ENCODE data around the gene HELZ. TPM values are rescaled to one million over a fixed set of nuclear protein-coding genes. Genes with fewer than 3 reads are reported as not detected.

Gene HELZ
- total RNA-seq, 1 donor from 2014 or later = 34.5 TPM

DNA sequence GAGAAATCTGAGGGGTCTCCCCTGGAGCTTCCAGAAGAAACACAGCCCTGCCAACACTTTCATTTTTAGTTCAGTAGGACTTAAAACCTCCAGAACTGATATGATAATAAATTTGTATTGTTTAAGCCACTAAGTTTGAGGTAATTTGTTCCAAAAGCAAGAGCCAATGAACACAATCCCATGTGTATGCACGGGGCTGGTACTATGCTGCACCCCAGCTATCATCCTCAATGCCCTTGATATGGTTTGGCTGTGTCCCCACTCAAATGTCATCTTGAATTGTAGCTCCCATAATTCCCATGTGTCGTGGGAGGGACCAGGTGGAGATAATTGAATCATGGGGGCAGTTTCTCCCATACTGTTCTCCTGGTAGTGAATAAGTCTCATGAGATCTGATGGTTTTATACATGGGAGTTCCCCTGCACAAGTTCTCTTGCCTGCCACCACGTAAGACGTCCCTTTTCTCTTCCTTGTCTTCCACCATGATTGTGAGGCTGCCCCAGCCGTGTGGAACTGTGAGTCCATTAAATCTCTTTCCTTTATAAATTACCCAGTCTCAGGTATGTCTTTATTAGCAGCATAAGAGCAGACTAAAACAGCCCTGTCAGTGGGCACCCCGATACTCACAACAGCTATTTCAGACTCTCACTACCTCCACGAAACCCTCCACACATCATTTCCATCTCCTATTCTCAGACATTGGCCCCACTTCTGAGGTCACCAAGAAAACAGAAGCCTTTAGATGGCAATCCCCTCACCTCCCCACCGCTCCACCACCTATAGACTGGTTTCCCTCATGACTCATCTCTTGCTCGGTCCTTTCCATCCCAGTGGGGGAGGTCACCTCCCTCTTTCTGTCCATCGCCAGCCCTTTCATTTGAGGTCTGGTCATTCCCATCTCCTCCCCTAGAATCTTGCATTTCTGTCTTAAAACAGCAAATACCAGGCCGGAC, 209.6 kb downstream of the HELZ start:
- DNase-seq (ENCODE audit: extremely low read depth, low read depth, low spot score) = no peak

DNA sequence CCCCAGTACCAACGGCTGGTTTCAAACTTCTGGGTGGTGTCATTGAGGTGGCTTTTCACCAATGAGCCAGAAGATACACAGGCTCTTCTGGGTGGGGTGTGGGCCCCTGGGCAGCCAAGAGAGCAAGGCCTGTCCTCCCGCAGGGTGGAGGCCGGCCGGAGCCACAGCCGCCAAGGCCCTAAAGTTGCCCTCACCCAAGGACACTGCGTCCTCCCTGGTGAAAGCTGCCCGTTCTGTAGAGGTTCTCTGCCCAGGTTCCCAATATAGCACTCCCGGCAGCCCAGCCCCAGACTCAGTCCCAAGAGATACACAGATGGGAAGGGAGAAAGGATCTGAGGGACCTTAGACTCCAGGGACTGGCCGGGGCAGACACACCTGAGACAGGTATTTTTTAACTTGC, 211.4 kb downstream of the HELZ start:
- no peak for DNase-seq (ENCODE audit: extremely low read depth, low read depth, low spot score)

DNA sequence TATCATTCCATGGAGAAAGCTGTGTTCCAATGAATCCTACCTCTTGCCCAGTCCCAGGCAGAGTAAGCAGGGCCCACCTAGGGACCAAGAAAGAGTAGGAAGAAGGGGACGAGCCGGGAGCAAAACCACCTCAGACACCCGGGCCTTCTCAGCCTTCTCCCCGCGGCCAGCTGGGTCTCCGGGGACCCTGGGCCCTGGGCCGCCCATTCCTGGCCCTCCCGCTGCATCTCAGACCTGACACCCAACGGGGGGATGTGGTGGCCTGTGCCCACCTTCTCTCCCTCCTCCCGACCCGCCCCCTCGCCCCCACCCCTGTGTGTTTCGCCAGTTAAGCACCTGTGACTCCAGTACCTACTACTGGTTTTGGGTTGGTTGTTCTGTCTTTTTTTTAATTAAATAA, 212.0 kb downstream of the HELZ start:
- no peak for DNase-seq (ENCODE audit: extremely low read depth, low read depth, low spot score)

DNA sequence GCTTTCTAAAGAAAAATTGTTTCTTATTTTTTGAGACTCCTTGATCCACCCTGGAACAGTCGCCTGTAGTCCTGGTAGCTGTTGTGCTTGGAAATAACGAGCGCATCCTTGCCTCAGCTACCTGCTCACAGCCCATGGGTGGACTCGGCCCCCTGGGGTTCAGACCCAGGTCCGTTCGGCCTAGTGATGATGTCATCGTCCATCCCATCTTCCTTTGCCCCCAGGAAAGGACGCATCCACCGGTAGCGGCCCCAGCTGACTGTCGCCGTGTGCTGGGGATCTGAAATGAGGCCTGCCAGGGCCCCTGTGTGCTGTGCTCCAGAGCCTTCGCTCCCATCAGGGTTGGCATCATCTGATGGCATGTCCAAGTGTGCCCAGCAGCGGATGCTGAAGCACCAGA, 212.6 kb downstream of the HELZ start:
- no peak for DNase-seq (ENCODE audit: extremely low read depth, low read depth, low spot score)

DNA sequence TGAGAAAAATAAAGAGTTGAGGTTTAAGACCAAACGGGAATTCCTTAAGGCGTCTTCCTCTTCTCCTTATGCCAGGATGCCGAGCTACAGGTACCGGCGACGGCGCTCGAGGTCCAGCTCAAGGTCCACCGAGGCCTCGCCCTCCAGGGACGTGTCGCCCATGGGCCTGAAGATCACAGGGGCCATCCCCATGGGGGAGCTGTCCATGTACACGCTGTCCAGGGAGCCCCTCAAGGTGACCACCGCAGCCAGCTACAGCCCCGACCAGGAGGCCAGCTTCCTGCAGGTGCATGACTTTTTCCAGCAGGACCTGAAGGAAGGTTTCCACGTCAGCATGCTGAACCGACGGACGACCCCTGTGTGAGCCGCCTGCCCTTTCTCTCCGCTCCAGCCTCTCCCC, 214.4 kb downstream of the HELZ start:
- no peak for DNase-seq (ENCODE audit: extremely low read depth, low read depth, low spot score)

DNA sequence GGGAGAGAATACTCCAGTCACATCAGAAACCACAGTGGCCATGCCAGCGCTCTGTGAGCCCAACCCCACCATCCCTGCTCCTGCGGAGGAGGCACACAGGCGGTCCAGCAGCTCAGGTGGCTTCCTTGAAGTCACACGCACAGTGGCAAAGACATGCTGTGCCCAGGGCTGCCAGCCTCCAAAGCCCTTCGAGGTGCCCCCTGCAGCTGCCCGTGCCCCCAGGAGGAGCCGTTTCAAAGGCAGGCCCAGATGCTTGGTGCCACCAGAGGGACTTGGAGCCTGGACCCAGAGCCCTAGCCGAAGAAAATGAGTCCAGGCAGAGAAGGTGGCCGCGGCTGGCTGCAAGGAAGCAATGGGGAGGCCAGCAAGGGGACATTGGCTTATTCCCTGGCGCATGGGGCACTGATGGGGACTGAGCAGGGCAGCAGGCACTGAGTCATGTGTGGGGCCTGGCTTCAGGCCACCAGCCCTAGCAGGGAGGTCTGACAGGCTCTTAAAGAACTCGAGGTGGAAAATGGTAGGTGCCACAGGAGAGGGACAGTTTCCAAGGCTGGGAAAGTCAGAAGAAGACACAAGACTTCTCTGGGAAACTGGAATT, 217.9 kb downstream of the HELZ start:
- no peak for DNase-seq (ENCODE audit: extremely low read depth, low read depth, low spot score)

DNA sequence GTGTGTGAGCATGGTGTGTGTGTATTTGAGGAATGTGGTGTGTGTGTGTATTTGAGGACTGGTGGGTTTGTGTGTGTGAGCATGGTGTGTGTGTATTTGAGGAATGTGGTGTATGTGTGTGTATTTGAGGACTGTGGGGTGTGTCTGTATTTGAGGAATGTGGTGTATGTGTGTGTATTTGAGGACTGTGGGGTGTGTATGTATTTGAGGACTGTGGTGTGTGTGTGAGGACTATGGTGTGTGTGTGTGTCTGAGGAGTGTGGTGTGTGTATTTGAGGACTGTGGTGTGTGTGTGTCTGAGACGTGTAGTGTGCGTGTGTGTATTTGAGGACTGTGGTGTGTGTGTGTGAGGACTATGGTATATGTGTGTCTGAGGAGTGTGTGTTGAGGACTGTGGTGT, 218.7 kb downstream of the HELZ start:
- no peak for DNase-seq (ENCODE audit: extremely low read depth, low read depth, low spot score)

DNA sequence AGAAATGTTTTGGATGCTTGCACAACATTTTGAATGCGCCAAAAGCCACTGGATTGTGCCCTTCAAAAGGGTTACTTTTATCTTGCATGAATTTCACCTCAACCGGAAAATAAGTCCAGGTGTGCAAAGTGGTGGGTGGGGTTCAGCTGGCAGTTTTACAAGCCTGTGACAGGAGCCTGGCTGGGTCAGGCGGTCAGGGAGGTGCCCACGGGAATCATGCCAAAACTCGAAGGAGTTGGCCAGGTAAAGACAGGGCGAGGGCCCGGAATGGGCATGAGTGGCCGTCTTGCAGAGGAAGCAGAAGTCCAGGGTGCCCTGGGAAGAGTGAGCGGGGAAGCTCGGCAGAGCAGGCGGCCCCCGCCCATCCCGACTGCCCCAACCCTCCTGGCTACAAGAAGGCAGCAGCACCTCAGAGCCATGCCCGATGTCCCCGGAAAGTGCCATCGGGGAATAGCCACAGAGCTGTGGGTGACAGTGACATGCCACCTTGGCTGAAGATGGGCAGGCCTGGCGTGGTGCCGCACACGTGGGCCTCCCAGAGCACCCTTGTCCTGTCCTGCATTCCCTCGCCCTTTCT, 219.7 kb downstream of the HELZ start:
- no peak for DNase-seq (ENCODE audit: extremely low read depth, low read depth, low spot score)

DNA sequence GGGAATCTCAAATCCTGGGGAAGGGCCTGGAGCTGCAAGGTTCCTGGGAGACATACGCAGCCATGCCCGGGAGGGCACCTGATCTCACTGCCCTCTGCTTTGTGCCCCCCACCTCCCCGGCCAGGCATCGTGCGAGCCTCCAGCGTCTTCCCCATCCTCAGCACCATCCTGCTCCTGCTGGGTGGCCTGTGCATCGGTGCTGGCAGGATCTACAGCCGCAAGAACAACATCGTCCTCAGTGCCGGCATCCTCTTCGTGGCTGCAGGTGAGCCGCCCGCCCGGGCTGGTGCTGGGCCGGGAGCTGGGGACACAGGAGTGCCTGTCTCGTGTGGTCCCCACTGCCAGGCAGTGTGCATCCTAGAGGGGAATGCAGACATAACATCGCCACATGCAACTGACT, 220.3 kb downstream of the HELZ start:
- DNase-seq (ENCODE audit: extremely low read depth, low read depth, low spot score) = no peak

DNA sequence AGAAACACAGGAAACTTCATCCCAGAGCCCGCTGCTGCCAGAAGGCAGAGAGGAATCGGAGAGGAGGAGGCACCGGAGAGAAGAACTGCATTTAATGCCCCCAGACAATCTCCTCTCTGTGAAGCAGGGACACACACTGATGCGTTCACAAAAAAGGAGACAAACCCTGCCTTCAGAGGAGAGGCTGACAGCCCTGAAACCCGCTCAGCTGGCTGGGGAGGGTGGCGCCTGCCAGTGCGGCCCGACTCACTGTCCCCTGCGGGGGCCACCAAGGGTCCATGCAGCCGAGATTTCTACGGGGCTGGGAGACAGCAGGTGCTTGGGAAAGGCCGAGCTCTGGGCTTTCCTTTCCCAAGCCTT, 222.6 kb downstream of the HELZ start:
- DNase-seq (ENCODE audit: extremely low read depth, low read depth, low spot score) = no peak

DNA sequence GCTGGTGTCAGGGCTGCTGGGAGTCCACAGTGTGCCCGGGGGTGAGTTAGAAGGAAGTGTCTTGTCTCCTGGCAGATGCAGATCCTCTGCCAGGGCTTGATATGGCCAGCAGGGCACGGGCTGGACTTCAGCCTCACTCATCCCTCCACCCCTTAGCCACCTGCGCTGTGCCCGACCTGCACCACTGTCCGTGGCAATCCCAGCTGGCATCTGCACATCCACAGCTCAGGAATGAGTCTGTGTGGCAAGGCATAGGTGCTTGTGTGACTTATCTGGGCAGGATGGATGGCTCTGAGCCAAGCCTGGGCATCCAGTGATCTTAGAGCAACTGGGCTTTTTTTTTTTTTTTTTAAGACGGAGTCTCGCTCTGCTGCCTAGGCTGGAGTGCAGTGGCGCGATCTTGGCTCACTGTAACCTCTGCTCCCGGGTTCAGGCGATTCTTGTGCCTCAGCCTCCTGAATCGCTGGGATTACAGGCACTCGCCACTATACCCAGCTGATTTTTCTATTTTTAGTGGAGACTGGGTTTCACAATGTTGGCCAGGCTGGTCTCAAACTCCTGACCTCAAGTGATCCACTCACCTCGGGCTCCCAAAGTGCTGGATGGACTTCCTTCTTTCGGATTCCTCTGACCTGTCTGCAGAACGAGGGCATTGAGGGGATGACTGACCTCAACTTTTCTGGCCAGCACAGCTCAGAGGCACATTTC, 223.1 kb downstream of the HELZ start:
- no peak for DNase-seq (ENCODE audit: extremely low read depth, low read depth, low spot score)

DNA sequence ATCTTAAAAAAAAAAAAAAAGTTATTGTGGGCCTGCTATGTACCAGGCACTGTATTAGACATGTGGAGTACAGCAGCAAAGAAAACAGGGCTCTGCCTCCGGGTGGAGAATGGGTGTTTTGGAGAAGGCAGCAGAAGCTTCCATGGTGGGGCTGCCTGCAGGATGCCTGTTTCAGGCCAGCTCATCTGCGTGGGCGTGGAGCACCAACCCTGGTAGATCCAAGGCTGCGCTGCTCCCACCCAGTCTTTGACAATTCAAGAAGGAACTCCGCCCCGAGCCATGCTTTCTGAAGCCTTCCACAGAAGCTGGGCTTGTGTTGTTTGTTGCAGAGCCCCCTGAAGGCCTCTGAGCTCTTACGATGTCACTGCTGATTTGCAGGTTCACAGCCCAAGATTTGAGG, 223.8 kb downstream of the HELZ start:
- DNase-seq (ENCODE audit: extremely low read depth, low read depth, low spot score) = no peak

Other genes with a start within 250 kb of the HELZ start
- not detected in 2 replicates for gene CACNG1, start 200.6 kb downstream of the HELZ start, total RNA-seq
- 23.9 and 42.6 TPM in 2 replicates for gene PSMD12, start 121.4 kb upstream of the HELZ start, total RNA-seq
- 10.7 and 13.0 TPM in 2 replicates for gene PITPNC1, start 132.1 kb upstream of the HELZ start, total RNA-seq

Measured in glomerular endothelial cell (primary cell).